ENCODE measurements around the gene ST3GAL5. TPM values are rescaled to one million over a fixed set of nuclear protein-coding genes. Genes with fewer than 3 reads are reported as not detected.
"Not testable (repeated sequence)": the region's sequence is repeated elsewhere in the genome, so short reads cannot be mapped to it uniquely, and the experiment has no call there.

ST3GAL5 gene
- polyA plus RNA-seq, 3 donors from 2014 or later, result 15.0 to 20.9 (median 19.9) TPM

DNA sequence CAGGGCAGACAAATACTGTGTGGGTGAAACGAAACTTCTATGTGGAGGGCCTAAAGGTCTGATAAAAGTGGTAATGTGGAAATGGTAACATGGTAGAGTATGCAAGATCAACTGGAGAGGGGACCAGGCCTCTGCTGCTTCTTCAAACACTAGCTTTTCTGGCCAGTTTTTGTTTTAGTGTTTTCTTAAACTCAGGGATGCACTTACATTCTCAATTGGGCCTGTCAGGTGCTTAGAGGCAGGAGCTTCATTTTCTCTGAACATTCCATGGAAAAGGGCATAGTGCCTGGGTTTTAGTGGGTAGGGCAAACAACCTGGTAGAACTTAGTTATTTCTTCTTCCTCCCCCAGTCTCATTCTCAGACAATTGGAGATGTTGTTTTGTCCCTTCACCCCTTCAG, 10.5 kb upstream of the ST3GAL5 start:
- DNase-seq, result no peak
- H3K36me3 Mint-ChIP-seq, result peaks cover 0 to 13% (median 3%) of the 10 kb centered on the region in 3 donors
- no peak overlapping the region for H3K4me3 Mint-ChIP-seq
- H3K27me3 Mint-ChIP-seq (ENCODE audit: low read depth in 3 of 3), result peaks cover 0 to 2% (median 0%) of the 10 kb centered on the region in 3 donors
- no peaks in the 10 kb centered on the region for H3K9me3 Mint-ChIP-seq
- peak overlapping the region in 5 of 6 donors; percentile 11 to 75 (median 58) for H3K27ac Mint-ChIP-seq
- peaks cover 28 to 34% of the 10 kb centered on the region in 2 donors for H3K4me1 Mint-ChIP-seq

DNA sequence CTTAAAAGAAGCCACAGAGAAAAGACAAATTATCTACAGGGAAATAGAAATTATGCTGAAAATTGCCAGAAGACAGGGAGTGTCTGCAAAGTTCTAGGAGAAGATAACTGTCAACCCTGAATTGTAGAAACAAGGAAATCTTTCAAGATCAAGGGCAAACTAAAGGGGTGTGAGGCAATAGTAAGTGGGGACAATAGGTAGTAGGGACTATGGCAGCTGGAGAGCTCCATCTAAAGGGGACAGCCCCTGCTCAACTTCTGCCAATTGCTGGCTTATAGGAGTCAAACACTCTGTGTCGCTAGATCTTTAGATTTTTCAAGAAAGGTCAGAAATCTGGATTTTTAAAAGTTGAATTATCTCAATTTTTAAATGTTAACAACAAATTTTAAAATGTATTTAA, 10.1 kb upstream of the ST3GAL5 start:
- H3K4me3 Mint-ChIP-seq, result no peak overlapping the region
- peaks cover 28 to 34% of the 10 kb centered on the region in 2 donors for H3K4me1 Mint-ChIP-seq
- H3K27ac Mint-ChIP-seq, result peak overlapping the region in 5 of 6 donors; percentile 33 to 75 (median 64)
- no peaks in the 10 kb centered on the region for H3K9me3 Mint-ChIP-seq
- H3K27me3 Mint-ChIP-seq (ENCODE audit: low read depth in 3 of 3), result peaks cover 0 to 2% (median 0%) of the 10 kb centered on the region in 3 donors
- DNase-seq, result no peak
- H3K36me3 Mint-ChIP-seq, result peaks cover 0 to 15% (median 0%) of the 10 kb centered on the region in 3 donors

DNA sequence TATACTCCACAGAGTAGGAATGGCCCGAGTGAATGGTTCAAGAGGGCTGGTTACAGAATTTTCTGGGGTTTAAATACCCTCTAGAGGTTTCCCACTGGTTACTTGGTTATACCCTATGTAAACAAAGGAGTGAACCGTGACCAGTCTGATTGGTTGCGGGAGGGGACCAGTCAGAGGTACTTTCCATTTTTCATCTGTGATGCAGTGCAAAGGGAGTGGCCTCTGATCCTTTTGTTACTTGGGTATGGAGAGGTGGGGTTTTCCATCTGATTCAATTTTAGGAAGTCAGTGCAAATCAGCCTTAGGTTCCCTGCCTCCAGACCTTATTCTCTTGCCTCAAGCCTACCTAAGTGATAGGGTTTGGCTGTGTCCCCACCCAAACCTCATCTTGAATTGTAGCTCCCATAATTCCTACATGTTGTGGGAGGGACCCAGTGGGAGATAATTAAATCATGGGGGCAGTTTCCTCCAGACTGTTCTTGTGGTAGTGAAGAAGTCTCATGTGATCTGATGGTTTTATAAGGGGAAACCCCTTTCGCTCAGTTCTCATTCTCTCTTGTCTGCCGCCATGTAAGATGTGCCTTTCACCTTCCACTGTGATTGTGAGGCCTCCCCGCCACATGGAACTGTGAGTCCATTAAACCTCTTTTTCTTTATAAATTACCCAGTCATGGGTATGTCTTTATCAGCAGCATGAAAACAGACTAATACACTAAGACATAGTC, 5.9 kb upstream of the ST3GAL5 start:
- H3K9me3 Mint-ChIP-seq; H3K27ac Mint-ChIP-seq; DNase-seq; H3K36me3 Mint-ChIP-seq; H3K4me3 Mint-ChIP-seq; H3K27me3 Mint-ChIP-seq (ENCODE audit: low read depth in 3 of 3): not testable (repeated sequence)
- H3K4me1 Mint-ChIP-seq, result peaks cover 43 to 50% of the 10 kb centered on the region in 2 donors

DNA sequence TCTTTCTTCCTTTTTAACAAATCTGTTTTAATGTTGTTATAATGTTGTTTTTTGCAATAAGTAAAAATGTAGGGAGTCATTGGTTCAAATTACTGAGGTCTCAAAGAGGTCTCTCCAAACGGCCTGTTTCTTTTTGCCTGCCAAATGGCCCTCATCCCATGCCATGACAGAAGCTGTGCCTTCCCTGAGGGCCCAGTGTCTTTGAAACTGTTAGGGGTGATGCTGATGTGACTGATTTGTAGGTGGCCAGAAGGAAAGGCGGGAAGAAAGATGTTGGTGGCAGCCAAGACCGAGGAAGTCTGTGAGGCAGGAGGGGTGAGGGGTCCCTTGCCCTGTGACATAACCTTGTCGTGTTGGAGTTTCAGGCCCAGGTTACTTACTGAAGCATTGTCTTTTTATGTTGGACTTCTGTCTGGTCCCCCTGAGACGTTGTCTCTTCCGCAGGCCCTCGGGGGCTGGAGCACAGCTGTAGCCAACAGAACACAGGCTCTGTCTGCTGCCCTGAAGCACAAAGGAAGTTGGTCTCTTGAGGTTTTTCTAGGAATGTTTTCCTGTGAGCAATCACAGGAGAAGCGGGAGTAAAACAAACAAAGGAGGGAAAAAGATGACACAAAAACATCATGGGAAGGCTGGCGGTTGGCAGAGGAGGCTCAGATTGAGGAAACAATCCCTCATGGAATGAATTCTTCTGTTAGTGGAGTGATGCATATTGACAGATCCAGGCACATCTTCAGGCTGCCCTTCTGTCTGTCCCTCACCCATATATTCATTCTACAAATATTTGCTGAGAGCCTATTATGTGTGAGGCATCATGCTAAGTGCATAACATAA, 4.9 kb upstream of the ST3GAL5 start:
- Mint-ChIP-seq H3K36me3 (peaks cover 0 to 8% (median 4%) of the 10 kb centered on the region in 3 donors), H3K27ac (no peak overlapping the region), H3K9me3 (no peaks in the 10 kb centered on the region), H3K27me3 (ENCODE audit: low read depth in 3 of 3) (peaks cover 3 to 10% (median 3%) of the 10 kb centered on the region in 3 donors), H3K4me3 (peak overlapping the region in 1 of 5 donors; percentile 24), H3K4me1 (peaks cover 42 to 47% of the 10 kb centered on the region in 2 donors)
- no peak for DNase-seq

DNA sequence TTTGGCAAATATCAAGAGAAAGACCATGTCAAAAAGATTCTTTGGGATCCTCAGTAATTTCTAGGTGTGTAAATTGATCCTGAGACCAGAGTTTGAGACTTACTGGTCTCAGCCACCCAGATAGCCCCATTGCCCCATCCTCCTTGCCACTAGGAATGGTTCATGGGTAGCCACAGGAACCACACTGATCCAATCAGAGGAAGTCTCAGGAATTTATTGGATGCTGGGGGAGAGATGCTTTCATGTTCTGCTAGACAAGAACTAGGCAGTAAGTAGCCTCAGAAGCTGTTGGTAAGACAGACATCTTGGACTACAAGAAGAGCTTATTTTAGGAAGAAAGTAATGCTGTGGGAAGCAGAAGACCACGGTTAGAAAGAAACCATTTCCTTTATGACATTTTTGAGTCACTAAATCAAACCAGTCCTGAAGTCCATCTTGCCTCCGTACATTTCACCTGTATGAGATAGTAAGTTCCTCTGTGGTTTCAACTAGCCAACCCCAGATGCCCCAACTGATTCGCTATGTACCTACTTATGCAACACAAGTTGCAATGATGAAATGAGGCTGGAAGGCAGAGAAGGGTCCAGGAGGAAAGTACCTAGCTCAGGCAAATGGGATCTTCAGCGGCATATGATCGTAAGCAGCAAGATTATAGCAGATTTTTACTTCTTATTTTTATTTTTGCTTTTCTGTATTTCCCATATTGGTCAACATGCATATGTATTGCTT, 3.6 kb upstream of the ST3GAL5 start:
- H3K4me3 Mint-ChIP-seq, result peak overlapping the region in 2 of 5 donors; percentile 30 to 35
- peak overlapping the region in 1 of 6 donors; percentile 25 for H3K27ac Mint-ChIP-seq
- H3K4me1 Mint-ChIP-seq, result peaks cover 41 to 44% of the 10 kb centered on the region in 2 donors
- peaks cover 0 to 8% (median 4%) of the 10 kb centered on the region in 3 donors for H3K36me3 Mint-ChIP-seq
- H3K9me3 Mint-ChIP-seq, result no peaks in the 10 kb centered on the region
- no peak for DNase-seq
- peaks cover 3 to 18% (median 9%) of the 10 kb centered on the region in 3 donors for H3K27me3 Mint-ChIP-seq (ENCODE audit: low read depth in 3 of 3)

DNA sequence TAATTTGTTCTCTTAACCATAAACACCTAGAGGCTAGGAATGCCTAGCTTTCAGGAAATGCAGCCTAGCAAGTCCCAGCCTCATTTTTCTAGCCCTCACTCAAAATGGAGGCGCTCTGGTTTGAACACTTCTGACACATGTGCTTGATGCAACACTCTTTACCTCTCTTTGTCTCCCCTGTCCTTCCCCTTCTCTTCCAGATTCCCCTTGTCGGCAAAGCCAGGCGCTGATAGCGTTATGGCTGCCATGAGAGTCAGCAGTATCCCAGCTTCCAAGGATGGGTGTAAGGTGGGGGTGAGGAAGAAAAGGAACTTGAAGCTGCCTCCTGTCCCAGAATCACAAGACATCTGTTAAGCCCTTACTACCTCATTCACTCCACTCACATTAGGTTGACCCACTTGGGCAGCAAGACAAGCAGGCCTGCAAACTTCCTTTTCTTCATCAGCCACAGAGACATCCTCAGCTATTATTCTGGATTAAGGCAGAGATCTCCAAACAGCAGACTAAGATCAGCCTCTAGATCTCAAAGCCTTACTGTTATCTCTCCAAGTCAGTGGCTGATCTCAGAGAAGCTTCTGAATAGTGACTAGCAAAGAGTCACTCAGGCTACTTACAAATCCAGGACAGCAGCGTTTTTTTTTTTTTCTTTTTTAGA, 1.9 kb upstream of the ST3GAL5 start:
- Mint-ChIP-seq H3K27ac (peak overlapping the region; percentile 70 to 97 (median 84)), H3K4me3 (peak overlapping the region; percentile 43 to 78 (median 68)), H3K9me3 (no peaks in the 10 kb centered on the region), H3K4me1 (peaks cover 58 to 61% of the 10 kb centered on the region in 2 donors), H3K36me3 (peaks cover 0 to 8% (median 4%) of the 10 kb centered on the region in 3 donors), H3K27me3 (ENCODE audit: low read depth in 3 of 3) (peaks cover 3 to 18% (median 9%) of the 10 kb centered on the region in 3 donors)
- DNase-seq, result no peak

DNA sequence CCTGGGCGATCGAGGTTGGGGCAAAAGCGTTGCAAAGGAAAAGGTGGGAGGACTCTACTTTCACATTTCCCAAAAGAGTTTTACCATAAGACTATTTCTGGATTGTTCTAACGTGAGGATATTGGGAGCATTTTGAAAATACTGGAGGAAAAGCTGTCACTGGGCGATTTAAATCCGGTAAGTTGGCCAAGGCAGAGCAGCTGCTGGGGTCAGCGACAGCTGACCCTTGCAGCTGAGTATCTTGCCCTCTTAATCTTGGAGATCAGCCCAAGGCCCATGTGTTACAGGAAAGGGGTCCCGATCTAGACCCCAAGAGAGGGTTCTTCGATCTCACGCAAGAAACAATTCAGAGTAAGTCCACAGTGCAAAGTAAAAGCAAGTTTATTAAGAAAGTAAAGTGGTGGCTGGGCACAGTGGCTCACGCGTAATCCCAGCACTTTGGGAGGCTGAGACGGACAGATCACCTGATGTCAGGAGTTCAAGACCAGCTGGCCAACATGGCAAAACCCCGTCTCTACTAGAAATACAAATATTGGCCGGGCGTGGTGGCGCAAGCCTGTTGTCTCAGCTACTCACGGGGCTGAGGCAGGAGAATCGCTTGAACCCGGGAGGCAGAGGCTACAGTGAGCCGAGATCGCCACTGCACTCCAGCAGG, 964 bp upstream of the ST3GAL5 start:
- peak in 1 of 3 donors; percentile 8 for DNase-seq
- Mint-ChIP-seq H3K4me1 (peaks cover 67 to 69% of the 10 kb centered on the region in 2 donors), H3K36me3 (peaks cover 0 to 4% (median 3%) of the 10 kb centered on the region in 3 donors), H3K4me3 (peak overlapping the region; percentile 95 to 99 (median 98)), H3K27ac (peak overlapping the region; percentile 91 to 99 (median 98)), H3K9me3 (no peaks in the 10 kb centered on the region), H3K27me3 (ENCODE audit: low read depth in 3 of 3) (peaks cover 3 to 20% (median 9%) of the 10 kb centered on the region in 3 donors)

DNA sequence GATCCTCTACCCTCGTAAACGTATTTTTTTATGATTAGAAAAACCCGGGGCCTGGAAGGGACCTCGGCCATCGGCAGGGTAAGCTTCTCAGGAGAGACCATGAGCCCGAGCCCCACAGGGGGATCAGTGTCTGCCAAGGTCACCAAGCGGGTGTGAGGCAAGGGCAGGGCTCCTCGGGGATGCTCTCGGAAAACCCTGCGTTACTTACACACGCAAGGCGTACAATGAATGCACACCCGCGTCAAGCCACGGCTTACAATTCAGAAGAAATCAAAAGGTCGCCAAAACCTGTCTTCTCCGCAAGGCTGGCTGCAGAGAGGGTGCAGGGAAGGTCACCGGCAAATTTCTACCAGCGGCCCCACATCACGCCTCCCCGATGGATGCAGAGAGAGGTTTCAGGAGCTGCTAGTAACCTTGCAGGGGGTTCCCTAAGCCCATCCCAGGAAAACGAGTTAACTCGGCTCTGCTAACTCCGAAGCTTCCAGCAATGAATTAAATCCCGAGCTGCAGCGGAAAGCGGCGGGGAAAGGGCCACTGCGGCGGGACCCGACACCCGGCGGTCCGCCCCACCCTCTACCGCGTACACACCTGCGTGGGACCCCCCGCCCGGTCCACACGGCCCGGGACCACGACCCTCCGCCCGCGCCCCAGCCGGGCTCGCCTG, 638 bp downstream of the ST3GAL5 start:
- Mint-ChIP-seq H3K9me3 (no peaks in the 10 kb centered on the region), H3K4me1 (peaks cover 77 to 79% of the 10 kb centered on the region in 2 donors), H3K27me3 (ENCODE audit: low read depth in 3 of 3) (peaks cover 3 to 21% (median 9%) of the 10 kb centered on the region in 3 donors), H3K4me3 (peak overlapping the region; percentile 78 to 95 (median 93)), H3K27ac (peak overlapping the region; percentile 85 to 91 (median 89)), H3K36me3 (peaks cover 0 to 6% (median 2%) of the 10 kb centered on the region in 3 donors)
- peak in 2 of 3 donors; percentile 31 to 36 for DNase-seq

DNA sequence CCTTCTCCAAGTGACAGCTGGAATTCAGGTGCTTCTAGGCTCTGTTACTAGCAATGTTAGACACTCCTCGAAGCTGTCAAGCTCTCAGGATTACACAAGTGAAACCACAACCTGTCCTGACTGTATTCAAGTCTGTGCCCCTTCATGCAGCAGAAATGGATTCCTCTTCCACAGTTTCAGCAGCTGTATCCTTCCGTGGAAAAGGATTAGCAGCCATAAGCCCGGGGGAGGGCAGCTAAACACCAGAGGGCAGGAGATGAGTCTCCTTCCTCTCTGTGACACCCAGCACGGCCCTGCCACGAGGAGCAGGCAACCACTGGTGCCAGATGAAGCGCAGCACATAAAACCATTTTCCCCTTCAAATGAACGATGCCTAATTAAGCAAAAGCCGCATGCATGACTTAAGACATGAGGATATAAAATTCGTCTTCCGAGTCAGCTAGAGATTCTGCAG, 1.2 kb downstream of the ST3GAL5 start:
- H3K4me3 Mint-ChIP-seq, result peak overlapping the region; percentile 78 to 95 (median 93)
- peak overlapping the region; percentile 85 to 91 (median 89) for H3K27ac Mint-ChIP-seq
- H3K27me3 Mint-ChIP-seq (ENCODE audit: low read depth in 3 of 3), result peaks cover 3 to 22% (median 9%) of the 10 kb centered on the region in 3 donors
- peaks cover 71 to 77% of the 10 kb centered on the region in 2 donors for H3K4me1 Mint-ChIP-seq
- peaks cover 0 to 7% (median 4%) of the 10 kb centered on the region in 3 donors for H3K36me3 Mint-ChIP-seq
- H3K9me3 Mint-ChIP-seq, result no peaks in the 10 kb centered on the region
- peak; percentile 43 to 51 (median 51) for DNase-seq

DNA sequence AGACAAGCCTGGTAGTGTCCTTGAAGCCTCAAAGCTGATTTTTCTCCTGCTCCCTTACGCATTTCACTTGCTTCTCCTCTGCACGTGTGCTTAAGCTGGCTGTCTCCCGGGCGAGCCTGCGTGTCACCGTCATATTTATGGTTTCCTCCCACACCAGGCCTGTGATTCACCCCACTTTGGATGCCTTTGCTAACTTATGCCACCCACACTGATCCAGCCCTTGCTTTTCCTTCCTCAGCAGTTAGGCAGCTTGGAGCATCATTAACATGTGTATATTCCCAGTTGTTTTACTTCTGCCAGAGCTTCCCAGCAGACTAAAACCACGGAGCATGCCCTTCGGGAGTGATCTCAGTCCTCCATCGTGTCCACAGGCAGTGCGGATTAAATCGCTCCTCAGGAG, 2.2 kb downstream of the ST3GAL5 start:
- peak overlapping the region; percentile 78 to 95 (median 93) for H3K4me3 Mint-ChIP-seq
- DNase-seq, result peak in 2 of 3 donors; percentile 27 to 29

DNA sequence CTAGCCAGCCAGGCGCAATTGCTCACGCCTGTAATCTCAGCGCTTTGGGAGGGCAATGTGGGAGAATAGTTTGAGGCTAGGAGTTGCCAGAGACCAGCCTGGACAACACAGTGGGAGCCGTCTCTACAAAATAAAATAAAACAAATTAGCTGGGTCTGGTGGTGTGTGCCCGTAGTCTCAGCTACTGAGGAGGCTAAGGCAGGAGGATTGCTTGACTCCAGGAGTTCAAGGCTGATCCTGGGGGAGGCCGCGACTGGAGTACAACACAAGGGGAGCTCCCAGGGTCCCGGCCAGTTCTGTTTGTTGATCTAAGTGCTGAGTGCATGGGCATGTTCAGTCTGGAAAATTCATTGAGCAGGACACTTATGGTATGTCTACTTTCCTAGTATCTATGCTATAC, 2.6 kb downstream of the ST3GAL5 start:
- Mint-ChIP-seq H3K36me3 (peaks cover 8 to 12% (median 10%) of the 10 kb centered on the region in 3 donors), H3K27me3 (ENCODE audit: low read depth in 3 of 3) (peaks cover 3 to 22% (median 9%) of the 10 kb centered on the region in 3 donors), H3K4me3 (peak overlapping the region; percentile 78 to 95 (median 93)), H3K27ac (peak overlapping the region; percentile 85 to 91 (median 89)), H3K9me3 (peaks cover 0 to 5% (median 1%) of the 10 kb centered on the region in 6 donors), H3K4me1 (peaks cover 70 to 79% of the 10 kb centered on the region in 2 donors)
- DNase-seq, result no peak

More for the DNA sequence above, 2.2 kb downstream of the ST3GAL5 start:
- peaks cover 0 to under 1% (median 0%) of the 10 kb centered on the region in 6 donors for H3K9me3 Mint-ChIP-seq
- H3K27ac Mint-ChIP-seq, result peak overlapping the region; percentile 85 to 91 (median 89)
- H3K36me3 Mint-ChIP-seq, result peaks cover 4 to 8% (median 5%) of the 10 kb centered on the region in 3 donors
- peaks cover 66 to 74% of the 10 kb centered on the region in 2 donors for H3K4me1 Mint-ChIP-seq
- H3K27me3 Mint-ChIP-seq (ENCODE audit: low read depth in 3 of 3), result peaks cover 3 to 22% (median 9%) of the 10 kb centered on the region in 3 donors

DNA sequence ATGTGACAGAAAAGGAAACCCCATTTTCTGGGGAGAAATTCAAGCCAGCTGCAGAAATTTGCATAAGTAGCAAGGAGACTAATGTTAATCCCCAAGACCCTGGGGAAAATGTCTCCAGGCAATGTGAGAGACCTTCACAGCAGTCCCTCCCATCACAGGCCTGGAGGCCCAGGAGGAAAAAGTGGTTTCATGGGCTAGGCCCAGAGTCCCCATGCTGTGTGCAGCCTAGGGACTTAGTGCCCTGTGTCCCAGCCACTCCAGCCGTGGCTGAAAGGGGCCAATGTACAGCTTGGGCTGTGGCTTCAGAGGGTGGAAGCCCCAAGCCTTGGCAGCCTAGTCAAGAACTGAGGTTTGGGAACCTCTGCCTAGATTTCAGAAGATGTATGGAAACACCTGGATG, 7.0 kb downstream of the ST3GAL5 start:
- Mint-ChIP-seq H3K36me3 (peaks cover 16 to 23% (median 16%) of the 10 kb centered on the region in 3 donors), H3K27ac (peak overlapping the region in 2 of 6 donors; percentile 68 to 92), H3K4me1 (peaks cover 80 to 89% of the 10 kb centered on the region in 2 donors)
- H3K4me3 Mint-ChIP-seq; H3K27me3 Mint-ChIP-seq (ENCODE audit: low read depth in 3 of 3); H3K9me3 Mint-ChIP-seq; DNase-seq: not testable (repeated sequence)
